Loucy (cell line): ENCODE results near the gene ITPRID2.

Experiments
- EZH2phosphoT487 ChIP-seq: fragments of 200-600 bp; IDR thresholded peaks from 2 replicates; pipeline ENCODE4 v1.6.1; 2018; ENCODE audit warnings: antibody characterized with exemption, mild to moderate bottlenecking, moderate library complexity, borderline replicate concordance
- TF ChIP-seq, protein P1 (sequence below): fragments of 200-600 bp; sonication (generic); conservative IDR thresholded peaks from 2 replicates; pipeline ENCODE4 v1.5.1; 2014; ENCODE audit warnings: mild to moderate bottlenecking, antibody characterized with exemption, low read length

- TF ChIP-seq, protein P1, sequence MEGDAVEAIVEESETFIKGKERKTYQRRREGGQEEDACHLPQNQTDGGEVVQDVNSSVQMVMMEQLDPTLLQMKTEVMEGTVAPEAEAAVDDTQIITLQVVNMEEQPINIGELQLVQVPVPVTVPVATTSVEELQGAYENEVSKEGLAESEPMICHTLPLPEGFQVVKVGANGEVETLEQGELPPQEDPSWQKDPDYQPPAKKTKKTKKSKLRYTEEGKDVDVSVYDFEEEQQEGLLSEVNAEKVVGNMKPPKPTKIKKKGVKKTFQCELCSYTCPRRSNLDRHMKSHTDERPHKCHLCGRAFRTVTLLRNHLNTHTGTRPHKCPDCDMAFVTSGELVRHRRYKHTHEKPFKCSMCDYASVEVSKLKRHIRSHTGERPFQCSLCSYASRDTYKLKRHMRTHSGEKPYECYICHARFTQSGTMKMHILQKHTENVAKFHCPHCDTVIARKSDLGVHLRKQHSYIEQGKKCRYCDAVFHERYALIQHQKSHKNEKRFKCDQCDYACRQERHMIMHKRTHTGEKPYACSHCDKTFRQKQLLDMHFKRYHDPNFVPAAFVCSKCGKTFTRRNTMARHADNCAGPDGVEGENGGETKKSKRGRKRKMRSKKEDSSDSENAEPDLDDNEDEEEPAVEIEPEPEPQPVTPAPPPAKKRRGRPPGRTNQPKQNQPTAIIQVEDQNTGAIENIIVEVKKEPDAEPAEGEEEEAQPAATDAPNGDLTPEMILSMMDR, result no peak
- no peak for TF ChIP-seq EZH2phosphoT487
Observed at GRCh38 chr2:181948227-181948626, 56.7 kb downstream of the ITPRID2 start.
